Activated CD4-positive, alpha-beta T cell treated with anti-CD3 and anti-CD28 coated beads, Interleukin-2, amount 50 U/mL, for 1 hour (primary cell): ENCODE measurements around the gene SDHB.

Experiments
- DNase-seq: peaks from one replicate; pipeline ENCODE4 v3.0.0-alpha.2; 2020

The SDHB gene

GRCh38 chr1:17053685-17054410, at the start of gene SDHB:
Gene SDHB (minus strand): TSS chr1:17054032. CDS start chr1:17054019, 13 bp downstream.
- peak; percentile 99 for DNase-seq

- no peak for DNase-seq
Observed at GRCh38 chr1:17102232-17102631, 48.4 kb upstream of the SDHB start.

- no peak for DNase-seq
Observed at GRCh38 chr1:17101261-17101660, 47.4 kb upstream of the SDHB start.

- DNase-seq, result no peak
Observed at GRCh38 chr1:17099616-17100340, 45.9 kb upstream of the SDHB start.

GRCh38 chr1:17098446-17099317, 44.9 kb upstream of the SDHB start:
- DNase-seq, result no peak

- no peak for DNase-seq
Observed at GRCh38 chr1:17097787-17098186, 44.0 kb upstream of the SDHB start.

- DNase-seq, result no peak
Observed at GRCh38 chr1:17097147-17097546, 43.3 kb upstream of the SDHB start.

- no peak for DNase-seq
Observed at GRCh38 chr1:17096584-17096983, 42.8 kb upstream of the SDHB start.

- no peak for DNase-seq
Observed at GRCh38 chr1:17095141-17095540, 41.3 kb upstream of the SDHB start.

GRCh38 chr1:17094664-17095063, 40.8 kb upstream of the SDHB start:
- DNase-seq, result no peak

GRCh38 chr1:17093822-17094393, 40.1 kb upstream of the SDHB start:
- DNase-seq, result no peak

GRCh38 chr1:17091252-17091651, 37.4 kb upstream of the SDHB start:
- no peak for DNase-seq

GRCh38 chr1:17089506-17089905, 35.7 kb upstream of the SDHB start:
- DNase-seq, result no peak

- no peak for DNase-seq
Observed at GRCh38 chr1:17086751-17087150, 32.9 kb upstream of the SDHB start.

- DNase-seq, result no peak
Observed at GRCh38 chr1:17084787-17085186, 31.0 kb upstream of the SDHB start.

GRCh38 chr1:17082761-17083160, 28.9 kb upstream of the SDHB start:
- DNase-seq, result no peak

GRCh38 chr1:17081439-17081838, 27.6 kb upstream of the SDHB start:
- no peak for DNase-seq

- DNase-seq, result no peak
Observed at GRCh38 chr1:17080880-17081279, 27.0 kb upstream of the SDHB start.

GRCh38 chr1:17080085-17080759, 26.4 kb upstream of the SDHB start:
- DNase-seq, result no peak

- no peak for DNase-seq
Observed at GRCh38 chr1:17078991-17079868, 25.4 kb upstream of the SDHB start.

GRCh38 chr1:17075470-17076255, 21.8 kb upstream of the SDHB start:
- no peak for DNase-seq
